NCI-H2196 (cell line): ENCODE measurements around the gene RSPO1.
"Not testable (repeated sequence)": the region's sequence is repeated elsewhere in the genome, so short reads cannot be mapped to it uniquely, and the experiment has no call there.

Source experiments
- DNase-seq: peaks from one replicate; lab custom pipeline; 2025; ENCODE audit not compliant: unreplicated experiment; lab: John Stamatoyannopoulos, UW

Gene RSPO1

GRCh38 chr1:37634244-37634991 is at the start of gene RSPO1:
TSS of gene RSPO1 (minus strand) at chr1:37634892. CDS start at chr1:37629661, 5,231 bp downstream.
- no peak for DNase-seq

GRCh38 chr1:37684182-37684581 is 49.5 kb upstream of the RSPO1 start:
- not testable (repeated sequence) for DNase-seq

- DNase-seq, result peak; percentile 70
Observed at GRCh38 chr1:37682334-37682987, 47.8 kb upstream of the RSPO1 start.

- DNase-seq, result no peak
Observed at GRCh38 chr1:37680933-37681332, 46.2 kb upstream of the RSPO1 start.

- no peak for DNase-seq
Observed at GRCh38 chr1:37677808-37678207, 43.1 kb upstream of the RSPO1 start.

- no peak for DNase-seq
Observed at GRCh38 chr1:37677143-37677439, 42.4 kb upstream of the RSPO1 start.

- no peak for DNase-seq
Observed at GRCh38 chr1:37676281-37677142, 41.8 kb upstream of the RSPO1 start.

- no peak for DNase-seq
Observed at GRCh38 chr1:37673920-37674319, 39.2 kb upstream of the RSPO1 start.

GRCh38 chr1:37672136-37672870 is 37.6 kb upstream of the RSPO1 start:
- no peak for DNase-seq

GRCh38 chr1:37671261-37671660 is 36.6 kb upstream of the RSPO1 start:
- DNase-seq, result no peak

- DNase-seq, result no peak
Observed at GRCh38 chr1:37670133-37670532, 35.4 kb upstream of the RSPO1 start.

GRCh38 chr1:37667023-37667671 is 32.5 kb upstream of the RSPO1 start:
- no peak for DNase-seq

- DNase-seq, result no peak
Observed at GRCh38 chr1:37666241-37666867, 31.7 kb upstream of the RSPO1 start.

- DNase-seq, result no peak
Observed at GRCh38 chr1:37663426-37664000, 28.8 kb upstream of the RSPO1 start.

GRCh38 chr1:37662031-37662755 is 27.5 kb upstream of the RSPO1 start:
- DNase-seq, result no peak

GRCh38 chr1:37661401-37661800 is 26.7 kb upstream of the RSPO1 start:
- no peak for DNase-seq

- no peak for DNase-seq
Observed at GRCh38 chr1:37660664-37661063, 26.0 kb upstream of the RSPO1 start.

GRCh38 chr1:37658486-37658885 is 23.8 kb upstream of the RSPO1 start:
- DNase-seq, result no peak
